Keratinocyte (primary cell): ENCODE results near the gene PRAMEF11.

Source experiments
- CTCF ChIP-seq, 3 experiments: IDR thresholded peaks in 1 of 3; conservative IDR thresholded peaks in 1 of 3; optimal IDR thresholded peaks in 1 of 3; 2 replicates in 2 of 3; 3 replicates in 1 of 3; pipeline versions ENCODE3 to v1.5.1; 2011; ENCODE audit warnings: low read length in 3 of 3, mild to moderate bottlenecking in 3 of 3, moderate library complexity in 2 of 3, control low read depth in 1 of 3, inconsistent platforms in 1 of 3; ENCODE audit not compliant: insufficient read depth in 2 of 3; ENCODE audit errors: extremely low read depth in 1 of 3
- EZH2 ChIP-seq: IDR thresholded peaks from one replicate; pipeline ENCODE4 v1.6.1; 2012; ENCODE audit warnings: inconsistent platforms, mild to moderate bottlenecking, low read length, moderate library complexity

- TF ChIP-seq CTCF (optimal IDR thresholded peaks at IDR 0.05 in 1 of 3, IDR thresholded peaks at IDR 0.05 in 1 of 3, conservative IDR thresholded peaks at IDR 0.05 in 1 of 3; ENCODE audit: extremely low read depth in 1 of 3, insufficient read depth in 2 of 3, low read length in 3 of 3): no peak
- TF ChIP-seq EZH2: no peak
These were observed 55.8 kb downstream of the PRAMEF11 start for GRCh38 chr1:12775443-12775842.
